Panc1 (cell line): ENCODE results near the gene SLC19A2. TPM values are rescaled to one million over a fixed set of nuclear protein-coding genes. Genes with fewer than 3 reads are reported as not detected.

Experiments used
- total RNA-seq: library from RNA; stranded (reverse); gene quantifications from one replicate; pipeline ENCODE4 v1.2.1, GENCODE V29; 2021; ENCODE audit not compliant: unreplicated experiment

SLC19A2 gene
- total RNA-seq, 1 experiment from 2014 or later = 10.8 TPM

Other genes starting within 250 kb of the SLC19A2 start
- 30.3 TPM for gene NME7, start 118.1 kb downstream of the SLC19A2 start, total RNA-seq
- gene BLZF1, start 117.7 kb downstream of the SLC19A2 start, total RNA-seq = 19.6 TPM
- 0.39 TPM for gene CCDC181, start 58.5 kb downstream of the SLC19A2 start, total RNA-seq
- 0.08 TPM for gene F5, start 100.5 kb upstream of the SLC19A2 start, total RNA-seq
- gene SELP, start 144.2 kb upstream of the SLC19A2 start, total RNA-seq = not detected
- gene SELL, start 225.7 kb upstream of the SLC19A2 start, total RNA-seq = 0.31 TPM
- not detected for gene SELE, start 248.1 kb upstream of the SLC19A2 start, total RNA-seq